ENCODE results near the gene ZNF583. TPM values are rescaled to one million over a fixed set of nuclear protein-coding genes. Genes with fewer than 3 reads are reported as not detected.
A peak's percentile ranks its signal among the peaks of the same experiment; 100 is the strongest.

The ZNF583 gene
- total RNA-seq (2014; rRNA removed; shearing (Covaris generic)) = 1.9 and 14.0 TPM in 2 replicates

DNA sequence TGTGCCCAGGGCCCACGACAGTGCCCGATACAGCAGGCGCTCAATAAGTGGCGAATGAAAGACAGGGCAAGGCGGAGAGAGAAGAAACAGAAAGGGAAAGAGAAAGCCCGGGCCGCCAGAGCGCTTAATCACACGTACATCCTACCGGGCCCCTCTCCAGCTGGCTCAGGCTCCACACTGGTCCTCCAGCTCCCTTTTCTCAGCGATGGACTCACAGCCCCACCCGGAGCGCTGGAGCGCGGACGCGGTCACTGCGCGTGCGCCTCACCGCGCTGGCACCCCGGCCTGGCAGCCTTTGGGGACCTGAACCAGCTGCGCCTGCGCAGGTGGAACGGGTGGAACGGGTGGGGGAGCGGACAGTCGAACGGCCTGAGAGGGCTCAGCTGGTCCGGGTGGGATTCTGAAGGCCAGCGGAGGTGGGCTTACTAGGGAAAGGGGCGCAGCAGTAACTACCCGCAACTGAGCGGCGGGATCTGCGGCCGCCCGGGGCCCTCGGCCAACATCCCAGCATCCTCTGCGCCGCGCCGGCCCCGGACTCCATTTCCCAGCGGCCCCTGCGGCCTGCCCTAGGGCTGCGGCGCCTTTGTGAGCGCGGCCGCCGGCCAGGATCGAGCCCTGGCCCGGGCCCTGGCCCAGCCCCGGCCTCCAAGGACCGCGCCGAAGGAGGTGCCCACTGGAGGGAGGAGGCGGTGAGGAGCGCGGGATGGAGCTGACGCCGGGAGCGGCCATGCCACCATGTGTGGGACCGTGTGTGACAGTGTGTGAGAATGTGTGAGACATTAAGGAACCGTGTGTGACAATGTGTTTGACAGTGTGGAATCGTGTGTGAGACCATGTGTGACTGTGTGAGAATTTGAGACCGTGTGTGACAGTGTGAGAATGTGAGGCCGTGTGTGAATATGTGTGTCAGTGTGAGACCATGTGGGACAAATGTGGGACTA, at the start of gene ZNF583:
TSS of gene ZNF583 (plus strand) at position 569 of the 941 bp plus-strand sequence. CDS start 2,783 bp downstream, outside the sequence.
- peaks cover 6% of the 10 kb centered on the region; the same call in 1 of the 2 replicates for H3K36me3 ChIP-seq
- peak; percentile 69 to 72 for DNase-seq (ENCODE audit: low read depth in 1 of 2, low spot score in 2 of 2)
- H3K4me1 ChIP-seq (replicated peaks) = 0 out of 2 replicates have a peak, but pooled peaks cover 3% of the 10 kb centered on the region
- no peaks in the 10 kb centered on the region for H3K27me3 ChIP-seq (replicated peaks)
- H3K27ac ChIP-seq = peak within 1 kb of the TSS; percentile 8; the same call in 1 of the 2 replicates
- H3K9me3 ChIP-seq (replicated peaks) = peaks cover 39% of the 10 kb centered on the region
- peak within 1 kb of the TSS; percentile 53 for H3K4me3 ChIP-seq

DNA sequence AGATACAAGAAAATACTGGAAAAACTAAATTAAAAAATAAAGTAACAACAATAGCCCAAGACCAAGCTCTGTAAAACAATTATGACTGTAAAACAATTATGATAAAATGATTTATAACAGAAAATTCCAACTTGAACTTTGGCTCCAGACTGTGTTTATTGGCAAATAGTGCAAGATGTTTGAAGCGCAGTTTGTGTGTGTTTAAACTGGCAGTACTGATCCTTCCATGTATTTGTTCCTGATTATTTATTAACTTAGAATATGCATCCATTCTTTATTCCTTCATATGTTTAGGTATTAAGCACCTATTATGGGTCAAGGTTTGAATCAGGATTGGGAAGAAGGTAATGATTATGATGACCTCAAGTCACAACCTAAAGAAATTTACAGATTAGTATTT, 48.6 kb upstream of the ZNF583 start:
- H3K36me3 ChIP-seq = no peaks in the 10 kb centered on the region
- no peaks in the 10 kb centered on the region for H3K4me1 ChIP-seq (replicated peaks)
- H3K4me3 ChIP-seq = no peak overlapping the region
- no peaks in the 10 kb centered on the region; the same call in 1 of the 2 replicates for H3K9me3 ChIP-seq (replicated peaks)
- H3K27me3 ChIP-seq (replicated peaks) = no peaks in the 10 kb centered on the region
- no peak overlapping the region for H3K27ac ChIP-seq
- DNase-seq (ENCODE audit: low read depth in 1 of 2, low spot score in 2 of 2) = no peak

DNA sequence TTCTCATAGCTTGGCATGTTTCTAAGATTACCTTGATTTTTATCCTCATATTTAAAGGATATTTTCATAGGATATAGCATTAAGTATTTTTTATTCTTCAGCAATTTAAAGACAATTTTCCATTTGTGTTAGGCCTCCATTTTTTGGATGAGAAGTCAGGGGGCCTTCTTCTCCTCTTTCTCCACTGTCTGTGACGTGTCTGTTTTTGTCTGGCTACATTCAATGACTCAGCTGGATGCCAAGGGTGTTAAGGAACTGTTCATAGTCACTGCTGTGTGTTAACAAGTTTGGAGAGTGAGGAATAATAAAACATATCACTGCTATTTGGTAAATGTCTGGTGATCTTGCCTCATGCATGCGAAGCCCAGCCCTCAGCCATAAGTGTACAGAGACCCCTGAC, 47.2 kb upstream of the ZNF583 start:
- Histone ChIP-seq H3K9me3 (replicated peaks) (no peaks in the 10 kb centered on the region; the same call in 1 of the 2 replicates), H3K4me3 (no peak overlapping the region), H3K27ac (no peak overlapping the region), H3K4me1 (replicated peaks) (no peaks in the 10 kb centered on the region), H3K27me3 (replicated peaks) (no peaks in the 10 kb centered on the region), H3K36me3 (no peaks in the 10 kb centered on the region)
- DNase-seq (ENCODE audit: low read depth in 1 of 2, low spot score in 2 of 2) = no peak

DNA sequence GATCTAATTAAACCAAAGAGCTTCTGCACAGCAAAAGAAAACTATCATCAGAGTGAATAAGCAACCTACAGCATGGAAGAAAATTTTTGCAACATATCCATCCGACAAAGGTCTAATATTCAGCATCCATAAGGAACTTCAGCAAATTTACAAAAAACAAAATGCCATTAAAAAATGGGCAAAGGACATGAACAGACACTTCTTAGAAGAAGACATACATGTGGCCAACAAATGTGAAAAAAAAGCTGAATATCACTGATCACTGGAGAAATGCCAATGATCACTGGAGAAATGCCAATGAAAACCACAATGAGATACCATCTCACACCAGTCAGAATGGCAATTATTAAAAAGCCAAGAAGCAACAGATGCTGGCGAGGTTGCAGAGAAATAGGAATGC, 43.3 kb upstream of the ZNF583 start:
- H3K36me3 ChIP-seq = no peaks in the 10 kb centered on the region
- no peak for DNase-seq (ENCODE audit: low read depth in 1 of 2, low spot score in 2 of 2)
- no peak overlapping the region for H3K27ac ChIP-seq
- H3K4me1 ChIP-seq (replicated peaks) = no peaks in the 10 kb centered on the region
- H3K4me3 ChIP-seq = no peak overlapping the region
- peaks cover 5% of the 10 kb centered on the region; the same call in 1 of the 2 replicates for H3K9me3 ChIP-seq (replicated peaks)
- H3K27me3 ChIP-seq (replicated peaks) = no peaks in the 10 kb centered on the region

DNA sequence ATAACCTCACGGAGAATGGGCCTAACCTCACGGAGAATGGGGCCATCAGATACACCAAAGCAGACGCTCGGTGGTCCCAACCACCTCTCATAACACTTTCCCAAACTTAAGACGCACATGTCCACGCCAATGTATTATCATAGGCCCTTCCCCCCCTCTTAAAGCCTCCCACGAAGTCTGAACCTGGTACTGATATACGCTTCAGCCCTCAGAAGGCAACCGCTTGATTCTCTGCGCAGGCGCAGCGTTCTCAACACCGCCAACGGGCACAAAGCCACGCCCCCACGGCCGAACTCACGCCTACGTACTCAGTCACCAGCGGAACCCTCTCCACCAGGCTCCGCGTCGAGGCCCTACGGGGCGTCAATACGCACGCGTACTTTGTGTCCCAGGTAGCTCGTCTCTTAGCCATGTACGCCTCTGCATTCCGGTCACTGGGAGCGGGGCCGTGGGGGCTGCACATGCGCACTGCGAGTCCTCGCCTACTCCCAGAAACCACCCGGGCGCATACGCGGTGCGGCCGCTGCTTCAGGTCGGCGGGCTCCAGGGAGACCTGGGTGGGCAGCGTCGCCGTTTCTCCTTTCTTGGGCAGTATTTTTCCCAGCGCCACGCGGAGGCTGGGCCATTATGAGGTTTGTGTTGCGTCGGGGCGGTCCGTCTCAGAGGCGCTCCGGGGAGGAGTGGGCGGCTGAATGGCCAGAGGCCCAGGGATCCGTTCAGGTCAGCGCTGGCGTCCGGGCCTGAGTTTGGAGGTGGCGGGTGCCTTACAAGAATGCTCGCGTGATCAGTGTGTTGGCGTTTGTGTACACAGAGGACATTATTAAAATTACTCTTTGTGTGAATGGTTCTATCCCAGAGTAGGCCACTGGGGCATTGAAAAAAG, 36.1 kb upstream of the ZNF583 start:
- H3K4me1 ChIP-seq (replicated peaks) = no peaks in the 10 kb centered on the region
- peak overlapping the region; percentile 30 for H3K4me3 ChIP-seq
- no peaks in the 10 kb centered on the region for H3K27me3 ChIP-seq (replicated peaks)
- peaks cover 25% of the 10 kb centered on the region for H3K9me3 ChIP-seq (replicated peaks)
- H3K36me3 ChIP-seq = no peaks in the 10 kb centered on the region
- no peak overlapping the region for H3K27ac ChIP-seq
- peak; percentile 26 to 44 for DNase-seq (ENCODE audit: low read depth in 1 of 2, low spot score in 2 of 2)

DNA sequence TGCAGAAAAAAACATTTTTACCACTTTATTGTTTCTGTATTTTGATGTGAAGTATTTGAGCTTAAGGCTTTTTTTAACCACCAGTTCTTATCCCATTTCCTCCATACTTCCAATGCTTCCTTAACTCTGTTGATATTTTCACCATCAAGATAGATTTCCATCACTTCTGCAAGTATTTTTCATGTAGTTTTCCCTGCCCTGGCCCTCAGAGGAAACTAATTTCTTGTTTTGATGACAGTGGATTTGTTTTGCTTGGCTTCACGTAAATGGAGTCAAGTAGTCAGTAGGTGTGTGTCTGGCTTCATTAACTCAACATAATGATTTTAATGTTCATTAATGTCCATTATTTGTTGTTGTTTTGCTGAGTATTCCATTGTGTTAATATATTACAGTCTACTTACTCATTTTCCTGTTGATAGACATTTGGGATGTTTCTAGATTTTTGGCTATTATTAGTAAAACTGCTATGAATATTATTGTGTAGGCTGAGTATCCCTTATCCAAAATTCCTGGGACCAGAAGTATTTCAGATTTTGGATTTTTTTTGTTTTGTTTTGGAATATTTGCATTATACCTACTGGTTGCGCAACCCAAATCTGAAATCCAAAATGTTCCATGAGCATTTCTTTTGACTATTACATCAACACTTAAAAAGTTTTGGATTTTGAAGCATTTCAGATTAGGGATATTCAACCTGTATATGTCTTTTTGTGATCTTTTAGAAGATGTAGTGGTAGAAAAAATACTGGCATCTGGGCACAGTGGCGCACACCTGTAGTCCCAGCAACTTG, 34.1 kb upstream of the ZNF583 start:
- H3K27ac ChIP-seq = no peak overlapping the region
- H3K27me3 ChIP-seq (replicated peaks) = no peaks in the 10 kb centered on the region
- peaks cover 24% of the 10 kb centered on the region for H3K9me3 ChIP-seq (replicated peaks)
- no peak for DNase-seq (ENCODE audit: low read depth in 1 of 2, low spot score in 2 of 2)
- no peaks in the 10 kb centered on the region for H3K4me1 ChIP-seq (replicated peaks)
- H3K36me3 ChIP-seq = no peaks in the 10 kb centered on the region
- H3K4me3 ChIP-seq = no peak overlapping the region

DNA sequence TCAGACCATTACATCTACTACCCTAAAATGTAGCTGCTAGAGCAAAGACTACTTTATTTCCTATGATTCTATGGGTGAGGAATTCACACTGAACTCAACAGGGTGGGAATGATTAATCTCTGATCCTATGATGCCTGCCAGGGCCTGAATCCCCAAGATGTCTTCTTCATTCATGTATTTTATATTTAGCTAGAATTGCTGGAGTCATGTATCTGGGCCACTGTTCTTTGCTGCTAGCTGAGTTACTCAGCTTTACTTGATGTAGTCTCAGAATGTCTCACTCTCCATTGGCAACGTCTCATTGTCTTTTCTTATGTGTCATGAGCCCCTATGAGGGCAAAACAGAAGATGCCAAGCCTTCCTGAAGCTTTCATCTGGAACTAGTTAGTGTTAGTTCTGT, 31.9 kb upstream of the ZNF583 start:
- no peaks in the 10 kb centered on the region for H3K27me3 ChIP-seq (replicated peaks)
- no peaks in the 10 kb centered on the region for H3K4me1 ChIP-seq (replicated peaks)
- peaks cover 32% of the 10 kb centered on the region for H3K9me3 ChIP-seq (replicated peaks)
- DNase-seq (ENCODE audit: low read depth in 1 of 2, low spot score in 2 of 2) = no peak
- no peak overlapping the region for H3K27ac ChIP-seq
- H3K36me3 ChIP-seq = no peaks in the 10 kb centered on the region
- H3K4me3 ChIP-seq = no peak overlapping the region

DNA sequence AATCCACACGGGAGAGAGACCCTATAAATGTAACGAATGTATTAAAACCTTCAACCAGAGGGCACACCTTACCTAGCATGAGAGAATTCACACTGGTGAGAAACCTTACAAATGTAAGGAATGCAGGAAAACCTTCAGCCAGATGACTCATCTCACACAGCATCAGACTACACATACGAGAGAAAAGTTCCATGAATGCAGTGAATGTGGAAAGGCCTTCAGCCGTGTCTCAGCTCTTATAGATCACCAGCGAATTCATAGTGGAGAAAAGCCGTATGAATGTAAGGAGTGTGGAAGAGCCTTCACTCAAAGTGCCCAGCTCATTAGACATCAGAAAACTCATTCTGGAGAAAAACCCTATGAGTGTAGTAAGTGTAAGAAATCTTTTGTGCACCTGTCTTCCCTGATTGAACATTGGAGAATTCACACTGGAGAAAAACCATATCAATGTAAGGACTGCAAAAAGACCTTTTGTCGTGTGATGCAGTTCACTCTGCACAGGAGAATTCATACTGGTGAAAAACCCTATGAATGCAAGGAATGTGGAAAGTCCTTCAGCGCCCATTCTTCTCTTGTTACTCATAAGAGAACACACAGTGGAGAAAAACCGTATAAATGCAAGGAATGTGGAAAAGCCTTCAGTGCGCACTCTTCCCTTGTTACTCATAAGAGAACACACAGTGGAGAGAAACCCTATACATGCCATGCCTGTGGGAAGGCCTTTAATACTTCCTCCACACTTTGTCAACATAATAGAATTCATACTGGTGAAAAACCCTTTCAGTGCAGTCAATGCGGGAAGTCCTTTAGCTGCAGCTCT, 26.8 kb upstream of the ZNF583 start:
- H3K36me3 ChIP-seq = no peaks in the 10 kb centered on the region

DNA sequence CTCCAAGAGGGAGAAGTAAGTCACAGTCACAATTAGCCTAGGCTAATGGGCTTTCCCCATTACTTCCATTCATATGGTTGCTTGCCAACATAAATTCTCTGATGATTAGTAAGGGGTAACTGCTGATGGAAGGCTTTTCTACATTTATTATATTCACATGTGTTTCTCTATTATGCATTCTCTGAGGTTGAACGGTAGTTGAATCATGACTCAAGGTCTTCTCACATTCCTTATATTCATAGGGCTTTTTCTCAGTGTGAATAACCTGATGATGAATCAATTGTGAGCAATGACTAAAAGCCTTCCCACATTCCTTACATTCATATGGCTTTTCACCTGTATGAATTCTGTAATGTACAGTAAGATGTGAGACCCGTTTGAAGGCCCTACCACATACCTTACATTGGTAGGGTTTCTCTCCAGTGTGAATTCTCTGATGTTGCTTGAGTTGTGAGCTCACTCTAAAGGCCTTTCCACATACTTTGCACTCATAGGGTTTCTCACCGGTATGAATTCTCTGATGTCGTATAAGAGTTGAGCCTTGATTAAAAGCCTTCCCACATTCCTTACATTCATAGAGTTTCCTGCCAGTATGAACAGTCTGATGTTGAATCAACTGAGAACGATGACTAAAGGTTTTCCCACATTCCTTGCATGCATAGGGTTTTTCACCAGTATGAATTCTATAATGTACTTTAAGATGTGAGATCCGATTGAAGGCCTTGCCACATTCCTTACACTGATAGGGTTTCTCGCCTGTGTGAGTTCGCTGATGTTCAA, 20.1 kb upstream of the ZNF583 start:
- DNase-seq (ENCODE audit: low read depth in 1 of 2, low spot score in 2 of 2) = no peak
- Histone ChIP-seq H3K9me3 (replicated peaks) (peaks cover 14% of the 10 kb centered on the region), H3K4me3 (no peak overlapping the region), H3K27me3 (replicated peaks) (no peaks in the 10 kb centered on the region), H3K4me1 (replicated peaks) (no peaks in the 10 kb centered on the region), H3K27ac (no peak overlapping the region), H3K36me3 (no peaks in the 10 kb centered on the region)

More for the DNA sequence above, 26.8 kb upstream of the ZNF583 start:
- Histone ChIP-seq H3K27me3 (replicated peaks) (no peaks in the 10 kb centered on the region), H3K9me3 (replicated peaks) (peaks cover 15% of the 10 kb centered on the region), H3K4me3 (no peak overlapping the region), H3K27ac (no peak overlapping the region), H3K4me1 (replicated peaks) (no peaks in the 10 kb centered on the region)
- DNase-seq (ENCODE audit: low read depth in 1 of 2, low spot score in 2 of 2) = no peak

DNA sequence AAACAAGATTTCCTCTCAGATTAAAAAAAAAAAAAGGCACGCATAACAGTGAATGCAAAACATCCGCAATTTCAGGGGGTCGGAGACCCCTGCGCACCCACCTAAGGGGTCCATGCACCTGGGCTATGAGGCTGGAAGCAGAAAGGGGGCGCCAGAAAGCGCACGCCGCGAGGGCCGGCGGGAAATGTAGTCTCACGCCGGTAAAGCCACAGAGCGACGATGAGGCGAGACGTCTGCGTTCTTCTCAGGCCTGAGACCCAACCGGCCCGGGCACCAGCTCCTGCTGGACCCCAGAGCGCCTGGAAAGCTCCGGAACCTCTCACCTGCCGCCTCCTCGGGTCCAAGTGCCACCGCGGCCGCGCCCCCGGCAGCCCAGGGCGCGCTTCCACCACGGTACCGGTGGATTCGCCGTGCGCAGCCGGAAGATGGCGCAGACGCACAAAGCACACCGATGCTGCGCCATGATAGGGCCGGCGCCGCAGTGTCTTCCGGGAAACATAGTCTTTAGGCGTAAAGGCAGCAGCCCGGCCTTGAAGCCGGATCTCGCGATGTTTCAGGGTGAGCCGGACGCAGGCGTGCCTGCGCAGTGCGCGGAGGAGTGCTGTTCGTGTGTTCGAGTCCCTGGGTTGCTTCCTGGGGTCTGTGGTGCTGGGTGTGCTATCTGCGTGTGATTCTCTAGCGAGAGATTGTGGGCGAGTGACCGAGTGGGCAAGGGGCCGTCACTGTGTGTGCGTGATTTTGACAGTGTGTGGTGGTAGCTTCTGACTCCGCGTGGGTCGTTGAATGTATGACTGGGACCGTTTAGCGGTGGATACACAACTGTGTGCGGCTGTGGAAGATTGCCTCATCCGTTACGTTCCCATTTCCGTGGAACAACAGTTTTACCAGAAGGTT, 10.8 kb upstream of the ZNF583 start, which contains the start of gene ZNF582:
TSS of gene ZNF582 (minus strand) at position 416 of the 894 bp plus-strand sequence. CDS start 1,782 bp downstream, outside the sequence.
- DNase-seq (ENCODE audit: low read depth in 1 of 2, low spot score in 2 of 2) = peak; percentile 16 to 51
- no peak within 1 kb of the TSS for H3K27ac ChIP-seq
- H3K4me1 ChIP-seq (replicated peaks) = no peaks in the 10 kb centered on the region
- peaks cover 32% of the 10 kb centered on the region for H3K9me3 ChIP-seq (replicated peaks)
- peak within 1 kb of the TSS; percentile 32 for H3K4me3 ChIP-seq
- H3K27me3 ChIP-seq (replicated peaks) = no peaks in the 10 kb centered on the region
- no peaks in the 10 kb centered on the region for H3K36me3 ChIP-seq

DNA sequence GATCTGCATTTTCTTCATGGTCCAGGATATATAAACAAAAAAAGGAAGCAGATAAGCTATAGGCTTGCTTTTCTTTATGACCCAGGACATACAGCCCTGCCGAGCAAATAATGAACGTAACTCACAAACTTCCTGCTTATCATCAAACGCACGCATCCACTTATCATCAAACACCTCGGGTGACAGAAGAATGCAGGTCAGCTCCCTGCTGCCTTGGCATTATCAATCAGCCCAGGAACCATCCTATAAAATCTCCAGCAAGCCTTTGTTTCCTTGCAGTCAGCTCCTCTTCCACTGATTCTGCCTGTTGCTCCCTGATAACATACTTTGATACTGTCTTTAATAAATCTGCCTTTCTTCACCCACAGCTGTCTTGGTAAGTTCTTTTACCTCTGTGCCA, 5.3 kb upstream of the ZNF583 start:
- Histone ChIP-seq H3K9me3 (replicated peaks) (peaks cover 28% of the 10 kb centered on the region), H3K27me3 (replicated peaks) (no peaks in the 10 kb centered on the region), H3K4me3 (no peak overlapping the region), H3K27ac (no peak overlapping the region), H3K4me1 (replicated peaks) (no peaks in the 10 kb centered on the region), H3K36me3 (no peaks in the 10 kb centered on the region)
- no peak for DNase-seq (ENCODE audit: low read depth in 1 of 2, low spot score in 2 of 2)

Measured in SJSA1 (cell line).